ENCODE measurements around the gene PSMA5.

DNA sequence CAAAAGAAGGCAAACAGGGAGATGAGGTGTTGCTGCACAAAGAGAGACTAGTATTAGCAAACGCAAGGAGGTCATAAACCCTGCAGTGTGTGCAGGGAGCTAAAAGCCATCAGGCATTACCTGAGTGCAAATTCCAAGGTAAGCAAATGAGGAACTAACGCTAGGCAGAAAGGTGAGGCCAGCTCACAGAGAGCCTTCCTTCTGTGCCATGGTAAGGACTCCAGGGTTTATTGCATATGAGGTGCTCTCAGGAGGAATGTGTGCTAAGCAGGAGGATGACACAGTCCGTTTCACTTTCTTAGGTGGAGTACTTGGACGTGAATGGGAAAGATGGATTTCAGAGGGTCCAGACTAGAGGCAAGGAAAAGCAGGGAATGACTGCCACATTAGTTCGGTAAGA, 74.8 kb downstream of the PSMA5 start:
- TF ChIP-seq, protein P1, sequence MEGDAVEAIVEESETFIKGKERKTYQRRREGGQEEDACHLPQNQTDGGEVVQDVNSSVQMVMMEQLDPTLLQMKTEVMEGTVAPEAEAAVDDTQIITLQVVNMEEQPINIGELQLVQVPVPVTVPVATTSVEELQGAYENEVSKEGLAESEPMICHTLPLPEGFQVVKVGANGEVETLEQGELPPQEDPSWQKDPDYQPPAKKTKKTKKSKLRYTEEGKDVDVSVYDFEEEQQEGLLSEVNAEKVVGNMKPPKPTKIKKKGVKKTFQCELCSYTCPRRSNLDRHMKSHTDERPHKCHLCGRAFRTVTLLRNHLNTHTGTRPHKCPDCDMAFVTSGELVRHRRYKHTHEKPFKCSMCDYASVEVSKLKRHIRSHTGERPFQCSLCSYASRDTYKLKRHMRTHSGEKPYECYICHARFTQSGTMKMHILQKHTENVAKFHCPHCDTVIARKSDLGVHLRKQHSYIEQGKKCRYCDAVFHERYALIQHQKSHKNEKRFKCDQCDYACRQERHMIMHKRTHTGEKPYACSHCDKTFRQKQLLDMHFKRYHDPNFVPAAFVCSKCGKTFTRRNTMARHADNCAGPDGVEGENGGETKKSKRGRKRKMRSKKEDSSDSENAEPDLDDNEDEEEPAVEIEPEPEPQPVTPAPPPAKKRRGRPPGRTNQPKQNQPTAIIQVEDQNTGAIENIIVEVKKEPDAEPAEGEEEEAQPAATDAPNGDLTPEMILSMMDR (tag by site-specific recombination; IDR thresholded peaks at IDR 0.05), result no peak
- TF ChIP-seq ZNF121 (tag by site-specific recombination; IDR thresholded peaks at IDR 0.05) (no peak), ZNF660 (tag by site-specific recombination; IDR thresholded peaks at IDR 0.05) (no peak), ZNF776 (tag by site-specific recombination; IDR thresholded peaks at IDR 0.05; ENCODE audit: borderline replicate concordance) (no peak), ZNF76 (tag by site-specific recombination; IDR thresholded peaks at IDR 0.05; ENCODE audit: borderline replicate concordance, low read depth) (no peak)
- TF ChIP-seq, protein P2, sequence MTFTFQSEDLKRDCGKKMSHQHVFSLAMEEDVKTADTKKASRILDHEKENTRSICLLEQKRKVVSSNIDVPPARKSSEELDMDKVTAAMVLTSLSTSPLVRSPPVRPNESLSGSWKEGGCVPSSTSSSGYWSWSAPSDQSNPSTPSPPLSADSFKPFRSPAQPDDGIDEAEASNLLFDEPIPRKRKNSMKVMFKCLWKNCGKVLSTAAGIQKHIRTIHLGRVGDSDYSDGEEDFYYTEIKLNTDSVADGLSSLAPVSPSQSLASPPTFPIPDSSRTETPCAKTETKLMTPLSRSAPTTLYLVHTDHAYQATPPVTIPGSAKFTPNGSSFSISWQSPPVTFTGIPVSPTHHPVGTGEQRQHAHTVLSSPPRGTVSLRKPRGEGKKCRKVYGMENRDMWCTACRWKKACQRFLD (tag by site-specific recombination; IDR thresholded peaks at IDR 0.05), result no peak

Data from HEK293 (cell line).